Amniotic epithelial cell (primary cell): ENCODE data around the gene ZNF319.

Experiments
- DNase-seq: peaks from one replicate; pipeline ENCODE4 v3.0.0-alpha.2; 2010; ENCODE audit warnings: low read depth

ZNF319 gene

DNA sequence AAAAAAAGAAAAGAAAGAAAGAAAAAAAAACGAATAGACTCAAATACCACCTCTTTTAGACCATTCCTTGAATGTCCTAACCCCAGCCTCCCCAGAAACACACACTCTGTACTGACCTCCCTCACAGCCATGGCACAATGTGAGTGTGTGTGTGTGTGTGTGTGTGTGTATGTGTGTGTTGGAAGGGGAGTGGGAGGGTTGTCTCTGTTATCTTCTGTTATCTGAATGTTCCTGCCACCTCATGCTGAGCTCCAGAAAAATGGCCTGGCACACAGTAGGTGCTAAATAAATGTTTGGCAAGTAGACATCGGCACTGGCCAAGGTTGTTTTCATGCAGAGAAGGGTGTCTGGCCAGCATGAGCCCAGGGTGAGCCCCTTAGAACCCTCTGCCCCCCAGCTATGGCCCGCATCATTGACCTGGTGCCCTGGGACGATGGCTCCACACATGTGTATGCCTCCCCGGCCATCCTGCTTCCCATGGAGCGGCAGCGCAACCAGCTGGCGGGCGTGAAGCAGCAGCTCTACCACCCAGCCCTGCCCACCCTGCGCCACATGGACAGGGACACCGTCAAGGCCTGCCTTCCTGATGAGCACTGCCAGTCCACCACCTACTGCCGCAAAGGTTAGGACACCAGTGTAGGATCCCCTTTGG, 22.9 kb downstream of the ZNF319 start:
- DNase-seq: peak; percentile 9

DNA sequence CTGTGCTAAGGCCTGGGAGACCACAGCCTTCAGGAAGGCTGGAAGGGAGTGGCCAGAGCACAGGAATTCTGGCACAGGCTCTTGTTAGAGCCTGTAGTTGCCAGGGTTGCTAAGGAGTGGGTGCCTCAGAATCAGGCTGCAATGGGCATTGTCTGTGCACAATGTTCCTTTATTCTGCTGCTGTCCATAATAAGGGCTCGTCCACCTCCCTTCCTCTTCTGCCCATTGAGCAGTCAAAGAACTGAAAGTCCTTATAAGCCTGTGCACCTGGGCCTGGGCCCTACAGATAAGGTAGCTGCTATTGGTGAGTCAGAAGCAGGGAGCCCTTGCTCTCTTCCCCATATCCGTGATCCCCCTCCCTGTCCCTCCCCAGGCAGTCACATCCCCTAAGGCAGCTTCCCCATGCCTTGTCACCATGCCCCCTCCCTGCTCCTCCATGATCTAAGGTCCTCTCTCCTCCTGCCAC, 24.1 kb downstream of the ZNF319 start:
- peak; percentile 21 for DNase-seq

DNA sequence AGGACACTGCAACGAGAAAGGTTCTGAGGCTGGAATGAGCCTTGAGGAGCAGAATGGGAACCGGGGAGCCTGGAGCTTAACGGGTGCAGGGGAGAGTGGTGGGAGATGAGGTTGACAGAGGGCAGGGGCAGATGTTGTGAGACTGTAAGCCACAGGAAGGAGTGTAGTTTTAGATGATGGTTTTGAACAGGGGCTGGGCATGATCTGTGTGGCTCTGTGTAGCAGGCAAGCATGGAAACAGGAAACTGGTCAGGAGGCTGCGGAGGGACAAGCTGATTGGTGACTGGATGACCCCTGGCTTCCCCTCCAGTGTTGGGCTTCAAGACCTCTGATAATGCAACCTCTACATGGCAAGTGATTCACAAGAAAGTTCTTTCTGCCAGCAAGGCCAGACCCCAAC, 28.2 kb downstream of the ZNF319 start:
- no peak for DNase-seq

DNA sequence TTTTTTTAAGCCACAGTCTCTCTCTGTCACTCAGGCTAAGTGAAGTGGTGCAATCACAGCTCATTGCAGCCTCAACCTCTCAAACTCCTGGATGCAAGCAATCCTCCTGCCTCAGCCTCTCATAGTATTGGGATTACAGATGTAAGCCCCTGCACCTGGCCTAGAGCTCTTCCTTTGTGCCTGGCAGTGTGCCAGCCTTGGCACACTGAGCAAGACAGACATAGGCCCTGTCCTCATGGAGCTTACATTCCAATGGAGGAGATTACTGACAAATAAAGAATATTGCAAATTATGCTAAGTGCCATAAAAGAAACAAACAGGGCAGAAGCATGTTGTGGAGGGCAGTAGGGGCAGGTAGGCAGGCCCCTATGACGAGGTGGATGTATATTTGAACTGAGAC, 28.6 kb downstream of the ZNF319 start:
- DNase-seq: no peak

DNA sequence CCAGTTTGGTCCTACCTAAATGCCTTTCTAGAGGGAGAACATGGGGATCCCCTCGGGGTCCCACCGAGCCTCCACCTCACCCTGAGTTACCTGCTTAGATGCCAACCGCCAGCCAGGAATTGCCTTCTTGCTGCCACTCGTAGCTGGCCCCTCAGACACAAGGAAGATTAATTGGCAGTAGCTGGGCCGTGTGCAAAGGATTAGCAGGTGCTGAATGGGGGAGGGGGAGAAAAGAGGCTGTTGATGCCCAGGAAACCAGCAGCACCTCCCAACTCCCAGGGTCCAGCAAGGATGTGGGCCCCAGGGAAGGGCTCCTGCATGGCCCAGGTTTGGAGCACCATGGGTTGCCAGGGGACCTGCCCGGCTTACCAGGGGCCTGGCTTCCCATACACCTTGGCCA, 29.5 kb downstream of the ZNF319 start, which contains the start of gene CNGB1:
Gene CNGB1 (minus strand): TSS at position 159 of the 400 bp plus-strand sequence. CDS start 3,842 bp downstream, outside the sequence.
- DNase-seq: no peak

DNA sequence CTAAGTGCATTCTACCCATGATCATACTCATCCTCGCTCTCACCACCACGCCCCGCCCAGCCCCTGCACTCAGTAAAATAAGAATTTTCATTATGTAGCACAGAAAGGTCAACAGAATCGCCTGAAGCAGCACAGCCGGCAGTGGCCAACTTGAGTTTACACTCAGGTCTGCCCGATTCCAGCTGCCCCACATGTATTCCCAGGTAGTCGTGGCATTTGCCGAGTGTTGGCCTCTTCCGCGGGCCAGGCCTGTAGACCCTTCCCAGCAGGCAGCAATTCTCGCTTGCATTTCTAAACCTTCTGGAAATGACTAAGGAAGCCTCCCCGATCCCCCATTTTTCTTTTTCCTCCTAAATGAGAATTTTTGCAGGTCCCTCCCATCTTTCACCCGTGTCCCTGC, 30.2 kb downstream of the ZNF319 start:
- DNase-seq: no peak

DNA sequence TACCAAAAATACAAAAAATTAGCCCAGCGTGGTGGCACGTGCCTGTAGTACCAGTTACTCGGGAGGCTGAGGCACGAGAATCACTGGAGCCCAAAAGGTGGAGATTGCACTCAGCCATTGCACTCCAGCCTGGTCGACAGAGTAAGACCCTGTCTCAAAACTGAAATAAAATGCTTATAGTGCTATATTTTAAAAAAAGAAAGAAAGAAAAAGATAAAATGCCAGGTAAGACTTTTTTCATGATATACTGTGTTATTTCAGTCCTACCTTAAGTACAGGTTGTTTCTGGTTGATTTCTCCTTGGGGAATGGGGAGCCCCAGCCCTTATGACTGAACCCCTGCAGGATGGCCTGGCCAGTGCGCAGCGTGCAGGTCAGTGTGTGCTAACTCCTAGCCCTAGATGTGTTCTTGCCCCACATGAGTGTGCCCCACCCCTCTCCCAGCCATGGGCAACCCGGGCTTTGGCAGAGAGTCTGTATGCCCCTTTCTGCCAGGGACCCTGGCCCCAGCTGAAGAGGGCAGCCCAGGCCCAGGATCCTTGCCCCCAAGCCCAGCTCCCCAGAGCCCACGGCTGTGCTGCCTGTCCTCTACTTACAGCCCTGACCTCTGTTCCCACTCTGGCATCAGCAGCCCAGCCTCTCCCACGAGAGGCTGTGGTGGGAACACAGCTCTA, 30.9 kb downstream of the ZNF319 start:
- DNase-seq: no peak

DNA sequence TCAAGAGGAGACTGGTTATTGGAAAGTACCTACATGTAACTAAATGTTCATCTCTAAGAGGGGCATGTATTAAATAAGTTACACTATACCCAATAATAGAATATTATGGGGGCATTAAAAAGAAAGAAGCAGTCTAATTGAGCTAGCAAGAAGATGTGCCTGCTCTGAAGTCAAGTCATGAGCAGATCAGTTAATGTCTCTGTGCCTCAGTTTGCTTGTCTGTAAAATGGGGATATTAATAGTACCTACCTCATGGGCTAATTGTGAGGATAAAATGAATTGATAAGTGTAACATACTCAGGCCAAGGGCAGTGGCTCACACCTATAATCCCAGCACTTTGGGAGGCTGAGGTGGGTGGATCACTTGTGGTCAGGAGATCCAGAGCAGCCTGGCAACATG, 32.6 kb downstream of the ZNF319 start:
- no peak for DNase-seq

DNA sequence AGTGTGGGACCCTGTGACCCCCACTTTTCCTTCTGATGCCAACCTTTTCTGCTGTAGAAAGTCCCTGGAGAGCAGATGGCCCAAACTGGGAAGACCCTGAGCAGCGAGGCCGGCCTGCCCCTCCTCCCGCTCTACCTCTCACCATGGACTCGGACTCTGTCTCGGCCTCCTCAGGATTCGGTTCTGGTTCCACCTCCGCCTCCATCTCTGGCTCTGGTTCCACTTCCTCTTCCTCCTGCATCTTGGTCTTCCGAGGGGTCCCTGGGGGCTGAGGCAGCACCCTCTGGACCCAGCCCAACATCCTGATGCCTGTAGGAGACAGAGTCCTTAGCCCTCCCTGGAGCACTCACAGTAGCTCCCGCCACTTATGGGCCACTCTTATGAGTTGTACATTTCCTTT, 33.5 kb downstream of the ZNF319 start:
- no peak for DNase-seq

DNA sequence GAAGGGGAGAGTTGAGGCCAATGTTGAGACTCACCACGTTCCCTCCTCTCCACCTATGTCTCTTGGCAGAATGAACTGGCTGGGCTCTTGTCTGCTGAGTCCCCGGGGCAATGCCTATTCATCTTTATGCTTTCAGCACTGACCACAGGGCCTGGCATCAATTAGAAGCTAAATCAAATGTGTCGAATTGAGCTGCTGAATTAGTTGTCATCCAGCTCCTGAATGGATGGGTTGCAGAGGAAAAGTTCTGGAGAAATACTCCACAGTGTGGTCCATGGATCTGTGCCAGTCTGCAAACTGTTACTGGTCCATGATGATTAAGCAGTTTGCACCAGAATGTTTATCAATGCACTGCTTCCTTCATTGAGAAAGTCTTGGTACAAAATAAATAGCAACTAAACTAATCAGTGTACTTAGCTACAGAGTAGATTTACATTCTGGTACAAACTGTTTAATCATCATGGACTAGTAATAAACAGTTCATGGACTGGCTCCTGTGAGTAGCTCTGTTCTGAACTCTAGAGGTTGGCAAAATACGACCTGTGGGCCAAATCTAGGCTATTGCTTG, 34.2 kb downstream of the ZNF319 start:
- peak; percentile 57 for DNase-seq

DNA sequence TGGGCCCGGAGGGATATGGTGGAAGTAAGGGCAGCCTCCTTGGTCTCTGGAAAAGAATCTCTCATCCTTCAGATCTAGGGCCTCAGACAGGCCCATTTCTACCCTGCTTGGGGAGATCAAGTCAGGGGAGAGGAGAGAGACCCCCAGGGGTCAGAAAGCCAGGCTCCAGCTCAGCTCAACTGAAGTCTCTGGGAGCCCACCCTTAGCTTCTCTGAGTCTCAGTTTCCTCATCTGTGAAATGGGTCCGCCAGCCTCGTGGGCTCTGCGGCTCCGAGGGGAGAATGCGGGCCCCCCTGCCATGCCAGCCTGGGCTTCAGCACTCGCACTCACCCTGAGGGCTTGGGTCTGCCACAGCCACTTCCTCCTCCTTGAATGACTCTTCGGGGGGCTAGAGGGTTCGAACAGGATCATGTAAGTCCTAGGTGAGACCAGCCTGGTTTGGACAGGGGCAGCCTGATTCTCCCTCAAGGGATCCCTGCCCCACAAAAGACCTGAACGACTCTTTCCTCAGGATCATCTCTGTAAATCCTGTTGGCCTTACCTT, 36.2 kb downstream of the ZNF319 start:
- DNase-seq: no peak

DNA sequence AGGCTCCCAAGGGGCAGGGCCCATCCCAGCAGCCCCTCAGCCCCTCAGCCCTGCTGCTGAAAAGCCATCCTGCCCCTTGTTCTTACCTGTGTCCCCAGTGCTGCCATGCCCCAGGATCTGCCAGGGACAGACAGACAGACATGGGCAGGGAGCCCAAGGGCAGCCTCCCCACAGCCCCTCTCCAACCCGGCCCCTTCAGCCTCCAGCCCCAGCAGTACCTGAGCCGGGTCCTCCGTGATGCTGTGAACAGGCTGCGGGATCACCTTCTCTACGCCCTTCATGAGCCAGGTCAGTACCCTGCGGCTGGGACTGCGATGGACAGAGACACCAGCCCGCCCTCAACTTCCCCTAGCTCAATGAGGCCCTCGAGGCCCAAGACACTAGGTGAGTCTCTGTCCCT, 37.7 kb downstream of the ZNF319 start:
- no peak for DNase-seq

DNA sequence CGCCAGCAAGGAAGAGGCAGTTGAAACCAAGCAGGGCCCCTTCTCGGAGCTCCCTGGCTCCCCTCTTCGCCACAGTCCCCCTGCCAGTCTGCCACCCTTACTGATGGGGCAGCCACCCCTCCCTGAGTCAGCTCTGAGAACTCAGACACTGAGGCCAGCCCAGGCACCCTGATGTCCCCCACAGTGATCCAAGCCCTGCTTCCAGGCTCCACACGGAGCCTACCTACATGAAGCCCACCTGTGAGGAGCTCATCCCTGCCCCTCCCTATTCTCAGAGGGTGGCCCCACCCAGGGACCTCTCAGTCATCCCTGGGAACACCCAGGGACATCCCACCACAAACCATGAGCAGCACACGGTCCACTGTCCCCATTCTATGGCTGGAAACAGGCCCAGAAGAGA, 38.4 kb downstream of the ZNF319 start:
- no peak for DNase-seq

DNA sequence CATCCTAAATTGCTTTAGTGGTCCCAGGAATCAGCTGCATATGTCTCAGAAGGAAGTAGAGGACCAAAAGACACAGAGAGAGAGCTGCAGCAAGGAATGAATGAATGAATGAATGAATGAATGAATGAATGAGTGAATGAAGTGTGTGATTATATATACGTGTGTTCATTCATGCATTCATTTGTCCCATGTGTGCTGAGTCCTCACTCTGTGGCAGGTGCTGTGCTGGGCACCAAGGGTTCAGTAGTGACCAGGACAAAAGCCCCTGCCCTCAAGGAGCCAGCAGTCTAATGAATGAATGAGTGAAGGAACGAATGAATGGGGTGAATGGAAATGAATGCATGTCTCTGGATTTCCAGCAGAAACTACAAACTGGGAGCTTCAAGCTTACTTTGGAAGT, 38.9 kb downstream of the ZNF319 start:
- no peak for DNase-seq

DNA sequence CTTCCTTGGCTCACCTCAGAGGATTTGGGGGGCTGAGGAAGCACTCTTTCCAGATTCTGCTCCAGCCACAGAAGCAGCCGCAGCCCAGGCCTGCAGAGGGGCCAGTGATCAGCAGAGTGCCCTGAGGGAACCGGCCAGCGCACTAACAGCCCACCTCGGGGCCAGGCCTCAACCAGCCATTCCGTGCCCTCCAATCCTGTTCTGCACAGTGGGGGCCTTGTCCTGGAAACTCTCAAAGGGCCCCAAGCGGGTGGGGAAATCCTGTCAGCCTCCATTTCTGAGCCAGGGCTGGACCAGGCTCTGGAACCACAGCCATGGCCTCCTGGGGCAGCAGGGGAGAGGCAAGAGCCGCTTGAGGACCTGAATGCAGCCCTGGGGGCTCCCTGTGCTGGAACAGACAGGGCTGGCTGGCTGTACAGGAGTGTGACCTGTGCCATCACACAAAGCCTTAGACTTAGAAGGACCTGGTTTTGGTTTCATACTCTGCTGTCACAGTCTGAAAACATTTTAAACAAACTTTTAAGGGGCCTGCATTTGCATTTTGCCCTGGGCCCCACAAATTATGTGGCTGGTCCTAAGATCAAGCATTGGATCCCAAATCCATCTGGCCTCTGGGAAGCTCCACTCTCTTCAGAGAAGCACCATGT, 39.5 kb downstream of the ZNF319 start:
- DNase-seq: no peak

DNA sequence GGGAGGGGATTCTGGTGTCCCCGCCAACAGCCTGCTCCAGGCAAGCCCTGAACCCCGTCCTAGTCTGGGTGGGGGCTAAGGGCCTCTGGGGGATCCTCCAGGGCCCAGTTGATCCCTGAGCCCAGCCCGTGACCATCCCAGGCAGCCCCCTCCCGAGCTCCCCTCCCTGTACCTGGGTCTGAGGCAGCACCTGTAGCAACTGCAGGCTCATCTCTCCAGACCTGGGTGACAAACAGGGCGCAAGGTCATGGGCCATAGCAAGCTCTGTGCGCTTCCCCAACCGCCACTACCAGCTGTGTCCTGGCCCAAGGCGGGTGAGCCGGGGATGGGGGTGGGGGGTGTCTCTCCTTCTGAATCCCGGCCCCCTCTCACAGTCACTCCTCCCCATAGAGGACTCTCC, 40.2 kb downstream of the ZNF319 start:
- DNase-seq: no peak

DNA sequence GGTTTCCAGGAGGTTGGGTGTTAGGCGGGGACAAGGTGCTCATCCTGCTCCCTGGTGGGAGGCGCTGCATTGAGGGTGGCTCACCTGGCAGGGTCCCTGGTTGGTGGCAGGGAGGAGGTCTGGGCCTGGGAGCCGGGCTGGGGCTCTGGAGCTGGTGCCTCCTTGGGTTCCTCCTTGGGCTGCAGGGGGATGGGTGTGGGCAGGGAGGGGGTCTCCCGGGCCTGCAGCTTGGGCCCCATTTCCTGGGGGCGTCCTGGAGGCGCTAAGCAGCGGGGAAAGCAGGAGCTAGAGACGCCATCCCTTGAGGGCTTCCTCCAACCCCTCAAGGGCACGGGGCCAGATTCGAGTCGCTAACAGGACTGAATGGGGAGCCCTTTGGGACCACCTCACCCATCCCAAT, 40.7 kb downstream of the ZNF319 start:
- DNase-seq: no peak

DNA sequence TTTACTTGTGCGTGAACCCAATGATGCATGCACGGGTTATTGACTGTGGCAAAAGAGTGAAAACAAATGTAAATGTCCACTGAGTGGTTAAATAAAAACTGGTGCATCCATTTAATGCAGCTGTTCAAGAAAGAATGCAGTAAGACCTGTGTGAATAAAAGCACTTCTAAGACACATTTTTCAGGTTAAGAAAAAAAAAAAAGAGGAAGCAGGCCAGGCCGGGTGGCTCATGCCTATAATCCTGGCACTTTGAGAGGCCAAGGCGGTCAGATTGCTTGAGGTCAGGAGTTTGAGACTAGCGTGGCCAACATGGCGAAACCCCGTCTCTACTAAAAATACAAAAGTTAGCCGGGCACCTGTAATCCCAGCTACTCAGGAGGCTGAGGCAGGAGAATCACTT, 41.4 kb downstream of the ZNF319 start:
- DNase-seq: no peak

DNA sequence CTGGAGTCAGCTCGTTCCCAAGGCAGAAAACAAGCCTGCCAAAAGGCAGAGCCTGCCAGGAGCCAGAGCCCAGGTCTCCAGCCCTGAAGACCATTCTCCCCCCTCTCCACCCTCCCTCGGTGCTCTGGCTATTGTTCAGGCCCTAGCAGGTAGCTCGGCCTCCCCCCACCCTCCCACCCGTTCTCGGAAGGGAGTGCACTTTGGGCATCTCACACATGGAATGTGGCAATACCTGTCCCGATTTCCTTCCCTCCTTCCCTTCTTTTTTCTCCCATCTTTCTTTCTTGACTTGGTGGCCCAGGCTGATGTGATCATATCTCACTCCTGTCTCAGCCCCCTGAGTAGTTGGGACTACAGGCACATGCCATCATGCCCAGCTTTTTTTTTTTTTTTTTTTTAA, 41.9 kb downstream of the ZNF319 start:
- no peak for DNase-seq

DNA sequence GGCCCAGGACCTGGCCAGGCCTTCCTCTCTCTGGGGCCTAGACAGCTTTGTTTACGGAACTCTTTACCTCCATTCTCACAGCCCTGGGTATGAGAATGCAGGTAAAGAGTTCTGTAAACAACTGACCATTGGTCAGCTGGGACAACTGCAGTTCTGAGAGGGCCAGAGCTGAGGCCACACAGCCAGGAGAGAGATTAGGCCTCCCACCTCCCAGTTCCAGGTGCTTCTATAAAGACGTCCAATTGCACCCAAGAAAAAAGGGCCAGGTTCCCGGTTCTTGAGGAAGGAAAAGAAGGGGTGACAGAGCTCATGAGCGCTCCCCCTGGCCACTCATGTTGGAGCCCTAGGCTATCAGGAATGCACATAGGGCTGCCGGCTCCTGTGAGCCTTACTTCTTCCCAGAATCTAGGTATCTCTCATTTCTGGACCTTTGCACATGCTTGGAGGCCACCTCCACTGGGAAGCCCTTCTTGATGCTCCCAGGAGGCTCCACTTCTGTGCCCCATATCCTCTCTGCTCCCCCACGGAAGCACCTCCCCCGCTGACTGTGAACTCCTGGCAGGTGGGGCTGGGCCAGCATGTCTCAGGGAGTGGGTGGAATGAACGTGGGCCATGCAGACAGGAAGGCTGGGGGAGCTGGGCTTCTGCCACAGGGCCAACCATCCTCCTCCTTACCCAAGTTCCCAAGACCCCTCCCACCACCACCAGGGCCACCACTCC, 42.6 kb downstream of the ZNF319 start:
- no peak for DNase-seq

DNA sequence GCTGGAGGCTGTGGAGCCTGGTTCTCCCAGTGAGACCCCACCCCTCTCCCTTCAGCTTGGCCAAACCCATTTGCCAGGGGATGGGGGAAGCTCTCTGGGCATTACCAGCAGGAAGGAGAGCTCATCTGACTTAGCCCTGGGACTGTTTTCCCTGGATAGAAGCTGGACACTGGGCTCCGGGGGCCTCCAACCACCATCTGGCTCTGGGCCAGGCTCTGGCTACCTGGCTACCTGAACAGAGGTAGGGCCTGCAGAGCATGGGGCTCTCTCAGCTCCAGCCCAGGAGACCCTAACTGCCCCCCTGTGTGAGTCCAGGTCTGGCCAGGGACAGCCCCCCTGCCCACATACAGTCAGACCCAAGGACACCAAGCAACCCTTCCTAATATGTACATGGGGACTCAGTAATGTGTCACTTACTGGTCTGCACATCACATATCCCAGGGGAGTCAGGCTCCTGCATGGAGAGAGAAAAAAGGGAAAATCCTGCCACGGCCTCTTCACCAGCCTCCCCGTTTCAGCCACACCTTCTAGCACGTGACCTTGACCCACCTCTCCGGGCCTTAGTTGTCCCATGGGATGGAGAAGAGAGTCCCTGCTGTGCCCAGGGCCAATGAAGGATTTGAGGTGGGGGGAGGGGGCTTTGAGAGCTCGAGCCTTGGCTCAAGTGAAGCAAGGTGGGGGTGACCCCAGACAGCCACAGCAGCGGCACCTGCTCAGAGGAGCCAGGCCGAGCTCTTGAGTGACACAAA, 43.4 kb downstream of the ZNF319 start:
- no peak for DNase-seq
